HepG2 (cell line): ENCODE results near the gene PIWIL4. TPM values are rescaled to one million over a fixed set of nuclear protein-coding genes. Genes with fewer than 3 reads are reported as not detected.

Experiments used
- ATAC-seq: fragments of 200-7000 bp; cut with Tn5 transposase; 3 replicates; pipeline ENCODE4 v1.9.1; 2020; ENCODE audit warnings: mild to moderate bottlenecking, moderate library complexity
- BruUV-seq: library from RNA; stranded (reverse); fragments of 400-500 nt; replicated peaks from 2 replicates; lab custom pipeline; 2021; lab: Mats Ljungman, UMichigan
- CTCF ChIA-PET: fragments of 300-600 bp; formaldehyde crosslinking; extraction: SDS; loops from one replicate; lab custom pipeline; 2021; ENCODE audit warnings: low total read pairs, inconsistent platforms, low intra/inter-chr PET ratio; lab: Yijun Ruan, JAX
- POLR2A ChIA-PET: fragments of 350-600 bp; sonication (Branson Sonifier 250); formaldehyde crosslinking; loops from one replicate; lab custom pipeline; 2020; ENCODE audit warnings: antibody characterized with exemption, inconsistent platforms; lab: Yijun Ruan, JAX
- DNase-seq: peaks from one replicate; pipeline ENCODE4 v3.0.0-alpha.2; 2015; ENCODE audit warnings: low spot score
- FAIRE-seq: peaks from 3 replicates; lab custom pipeline; 2011; peaks lifted over from hg19 to GRCh38; lab: Jason Lieb, UNC
- H2AFZ ChIP-seq: one replicate; pipeline ENCODE4 v1.6.1; 2011; ENCODE audit warnings: low read length, inconsistent platforms
- H3K27ac ChIP-seq: fragments of 300-600 bp; 3 replicates; pipeline ENCODE4 v1.8.0; 2011; ENCODE audit warnings: mixed run types, mild to moderate bottlenecking, mixed read lengths, low read length, inconsistent platforms; ENCODE audit not compliant: insufficient read depth; ENCODE audit errors: extremely low read length
- H3K27me3 ChIP-seq, 2 experiments: fragments of 200-600 bp in 1 of 2; 2 replicates in 1 of 2; 3 replicates in 1 of 2; pipeline versions ENCODE4 v1.6.0 to v1.8.0; 2011; ENCODE audit warnings: low read length in 2 of 2, mild to moderate bottlenecking in 2 of 2, moderate library complexity in 2 of 2, inconsistent platforms in 1 of 2; ENCODE audit not compliant: insufficient read depth in 2 of 2, control insufficient read depth in 1 of 2
- H3K36me3 ChIP-seq, 2 experiments: fragments of 200-600 bp in 1 of 2; replicated peaks in 1 of 2; 2 replicates in 1 of 2; 3 replicates in 1 of 2; pipeline versions ENCODE4 v1.5.1 to v1.8.0; 2011; ENCODE audit warnings: low read length in 2 of 2, inconsistent platforms in 1 of 2; ENCODE audit not compliant: insufficient read depth in 2 of 2, control insufficient read depth in 1 of 2
- H3K4me1 ChIP-seq: 2 replicates; pipeline ENCODE4 v1.5.1; 2012; ENCODE audit warnings: low read length, inconsistent platforms; ENCODE audit not compliant: insufficient read depth
- H3K4me2 ChIP-seq: 2 replicates; pipeline ENCODE4 v1.6.0; 2011; ENCODE audit warnings: low read depth, low read length, inconsistent platforms
- H3K4me3 ChIP-seq, 3 experiments: fragments of 200-600 bp in 1 of 3; sonication (generic), shearing (Covaris generic) in 1 of 3; replicated peaks in 1 of 3; 2 replicates each; pipeline ENCODE4 v1.5.1; 2011 to 2016; ENCODE audit warnings: low read length in 3 of 3, inconsistent platforms in 2 of 3, low read depth in 2 of 3, mild to moderate bottlenecking in 2 of 3, control low read depth in 1 of 3, mixed read lengths in 1 of 3; ENCODE audit not compliant: insufficient read depth in 1 of 3
- H3K79me2 ChIP-seq: one replicate; pipeline ENCODE4 v1.6.1; 2011; ENCODE audit warnings: low read length, inconsistent platforms; ENCODE audit not compliant: insufficient read depth
- H3K9ac ChIP-seq: 2 replicates; pipeline ENCODE4 v1.6.0; 2011; ENCODE audit warnings: mild to moderate bottlenecking, low read depth, low read length, inconsistent platforms; ENCODE audit not compliant: insufficient read depth
- H3K9me3 ChIP-seq: 2 replicates; pipeline ENCODE4 v1.5.1; 2012; ENCODE audit warnings: mild to moderate bottlenecking, low read length
- H4K20me1 ChIP-seq: 2 replicates; pipeline ENCODE4 v1.6.0; 2011; ENCODE audit warnings: inconsistent platforms, mild to moderate bottlenecking, low read length, moderate library complexity; ENCODE audit not compliant: insufficient read depth
- CENPX ChIP-seq: sonication (generic); formaldehyde crosslinking; IDR thresholded peaks from 2 replicates; pipeline ENCODE4 v1.9.0; 2021; ENCODE audit warnings: mild to moderate bottlenecking, missing genetic modification reagents, moderate library complexity
- HHEX ChIP-seq: IDR thresholded peaks from 2 replicates; pipeline ENCODE4 v1.6.1; 2016; ENCODE audit warnings: control low read depth
- HOXA3 ChIP-seq: sonication (generic); formaldehyde crosslinking; IDR thresholded peaks from 2 replicates; pipeline ENCODE4 v1.5.0; 2020; ENCODE audit warnings: missing genetic modification reagents
- KDM4B ChIP-seq: sonication (generic); formaldehyde crosslinking; IDR thresholded peaks from 2 replicates; pipeline ENCODE4 v1.4.0; 2020; ENCODE audit warnings: missing genetic modification reagents
- MED8 ChIP-seq: sonication (generic); formaldehyde crosslinking; IDR thresholded peaks from 2 replicates; pipeline ENCODE4 v1.8.1; 2023; ENCODE audit warnings: mild to moderate bottlenecking, missing genetic modification reagents; ENCODE audit not compliant: insufficient replicate concordance
- MYNN ChIP-seq: sonication (generic); formaldehyde crosslinking; IDR thresholded peaks from 2 replicates; pipeline ENCODE4 v1.4.0; 2020; ENCODE audit warnings: mild to moderate bottlenecking, low read depth, missing genetic modification reagents
- NCOR1 ChIP-seq: fragments of 200-600 bp; sonication (generic); IDR thresholded peaks from 2 replicates; pipeline ENCODE4 v1.7.0; 2017; ENCODE audit warnings: antibody characterized with exemption, low read length, borderline replicate concordance
- RBFOX2 ChIP-seq: fragments of 200-400 bp; formaldehyde crosslinking; IDR thresholded peaks from 2 replicates; pipeline ENCODE4 v1.6.1; 2017; ENCODE audit warnings: low read depth, mild to moderate bottlenecking, low read length
- RFX3 ChIP-seq: IDR thresholded peaks from 2 replicates; pipeline ENCODE4 v1.6.1; 2016; ENCODE audit warnings: missing biosample characterization, missing genetic modification reagents
- SRF ChIP-seq: IDR thresholded peaks from 2 replicates; pipeline ENCODE4 v1.6.1; 2011; ENCODE audit warnings: mild to moderate bottlenecking, low read depth, low read length, moderate library complexity
- SRSF4 ChIP-seq: fragments of 200-400 bp; formaldehyde crosslinking; IDR thresholded peaks from one replicate; pipeline ENCODE4 v1.6.1; 2018; ENCODE audit warnings: mild to moderate bottlenecking, low read depth, low read length, moderate library complexity; ENCODE audit not compliant: poor library complexity, severe bottlenecking
- THYN1 ChIP-seq: sonication (generic); formaldehyde crosslinking; IDR thresholded peaks from 2 replicates; pipeline ENCODE4 v1.8.1; 2023; ENCODE audit warnings: low read depth, mild to moderate bottlenecking, moderate library complexity, missing genetic modification reagents, borderline replicate concordance
- ZNF160 ChIP-seq: sonication (generic); formaldehyde crosslinking; IDR thresholded peaks from 2 replicates; pipeline ENCODE4 v1.8.0; 2022; ENCODE audit warnings: mild to moderate bottlenecking, inconsistent platforms, missing genetic modification reagents
- WGBS: methylation state at CpG from one replicate; pipeline ENCODE4 v1.1.6; 2017; ENCODE audit warnings: low lambda C conversion rate; 5-methylcytosine and 5-hydroxymethylcytosine counted together
- in situ Hi-C: cut with HindIII; loops from 2 replicates; pipeline ENCODE4 v1.10.0; 2017; ENCODE audit warnings: low pct_unique_long_range_greater_than_20kb; ENCODE audit not compliant: extremely low pct_ligation_motif_present
- intact Hi-C: fragments of 100-400 bp; cut with micrococcal nuclease; formaldehyde crosslinking; loops from one replicate; pipeline ENCODE4 v1.10.0; 2022; ENCODE audit not compliant: unreplicated experiment
- polyA plus RNA-seq, 8 experiments: library from polyadenylated mRNA; depleted of rRNA in 3 of 8; stranded (reverse) in 7 of 8; unstranded in 1 of 8; fragments of >200 nt; fragmentation: Illumina TruSeq in 4 of 8; extraction: Trizol in 4 of 8; gene quantifications; 2 replicates each; pipeline versions ENCODE4 v1.2.1 to v1.2.3, GENCODE V29; 2011 to 2016; ENCODE audit warnings: low read depth in 4 of 8, missing spikeins in 1 of 8, mixed read lengths in 1 of 8; ENCODE audit not compliant: insufficient read depth in 1 of 8
- total RNA-seq, 5 experiments: library from RNA; depleted of rRNA; stranded (reverse); fragments of >200 nt; fragmentation: Illumina TruSeq; extraction: Trizol; gene quantifications; 2 replicates each; pipeline ENCODE4 v1.2.3, GENCODE V29; 2016; ENCODE audit warnings: low read depth in 1 of 5
- TF ChIP-seq, protein P1 (sequence below): sonication (generic); formaldehyde crosslinking; IDR thresholded peaks from 2 replicates; pipeline ENCODE4 v1.8.1; 2023; ENCODE audit warnings: missing genetic modification reagents, inconsistent platforms, borderline replicate concordance
- TF ChIP-seq, protein P2 (sequence below): sonication (generic); formaldehyde crosslinking; IDR thresholded peaks from 2 replicates; pipeline ENCODE4 v1.4.0; 2020; ENCODE audit warnings: missing genetic modification reagents

PIWIL4 gene
- total and polyA plus RNA-seq, 2 of the 13 experiments (the other 11 are each of a cell fraction or from before 2014, with no cell fraction given) = 0.08 TPM; not detected in 1

DNA sequence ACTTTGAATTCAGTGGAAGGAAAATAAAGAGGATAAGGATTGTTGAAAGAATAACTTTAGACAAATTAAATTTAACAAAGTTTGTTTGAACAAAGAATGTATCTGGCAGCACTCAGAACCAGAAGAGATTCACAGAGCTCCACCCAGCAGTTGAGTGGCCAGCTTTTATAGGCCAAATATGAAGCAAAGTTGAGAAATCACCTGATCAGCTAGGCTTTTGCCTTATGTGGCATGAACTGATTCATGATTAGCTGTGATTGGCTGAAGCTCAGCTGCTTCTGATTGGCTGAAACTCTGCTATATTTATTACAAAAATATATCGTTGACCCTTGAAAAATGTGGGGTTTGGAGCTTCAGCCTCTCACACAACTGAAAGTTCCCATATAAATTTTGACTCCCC is 62.6 kb downstream of the PIWIL4 start:
- Histone ChIP-seq H3K27ac (no peak overlapping the region), H3K36me3 (no peaks in the 10 kb centered on the region), H3K4me1 (no peaks in the 10 kb centered on the region), H4K20me1 (no peaks in the 10 kb centered on the region), H3K4me3 (no peak overlapping the region), H3K4me2 (no peak overlapping the region), H3K9ac (no peak overlapping the region), H3K9me3 (peaks cover 15% of the 10 kb centered on the region), H3K79me2 (no peaks in the 10 kb centered on the region), H3K27me3 (no peaks in the 10 kb centered on the region), H2AFZ (no peak overlapping the region)
- in situ Hi-C loops (loop anchor here (25.0 kb wide), 1 partner anchor 1133 kb away; no protein-coding TSS in a partner anchor), intact Hi-C loops (loop anchor here (10.0 kb wide), 2 partner anchors 115 to 1135 kb away; no protein-coding TSS in a partner anchor)
- WGBS = 4% methylated on average over 1 of the region's 1 CpG
- TF ChIP-seq SRF = peak; percentile 10; the same call in 1 of the 2 replicates
- TF ChIP-seq, protein P1, sequence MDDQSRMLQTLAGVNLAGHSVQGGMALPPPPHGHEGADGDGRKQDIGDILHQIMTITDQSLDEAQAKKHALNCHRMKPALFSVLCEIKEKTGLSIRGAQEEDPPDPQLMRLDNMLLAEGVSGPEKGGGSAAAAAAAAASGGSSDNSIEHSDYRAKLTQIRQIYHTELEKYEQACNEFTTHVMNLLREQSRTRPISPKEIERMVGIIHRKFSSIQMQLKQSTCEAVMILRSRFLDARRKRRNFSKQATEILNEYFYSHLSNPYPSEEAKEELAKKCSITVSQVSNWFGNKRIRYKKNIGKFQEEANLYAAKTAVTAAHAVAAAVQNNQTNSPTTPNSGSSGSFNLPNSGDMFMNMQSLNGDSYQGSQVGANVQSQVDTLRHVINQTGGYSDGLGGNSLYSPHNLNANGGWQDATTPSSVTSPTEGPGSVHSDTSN (CRISPR knock-in tag) = no peak
- TF ChIP-seq THYN1 (CRISPR knock-in tag) = no peak
- no peak for ATAC-seq
- BruUV-seq = no TSS peak
- no peak for DNase-seq
- ChIA-PET CTCF (no interaction called here), POLR2A (no interaction called here)
- no peak for FAIRE-seq

DNA sequence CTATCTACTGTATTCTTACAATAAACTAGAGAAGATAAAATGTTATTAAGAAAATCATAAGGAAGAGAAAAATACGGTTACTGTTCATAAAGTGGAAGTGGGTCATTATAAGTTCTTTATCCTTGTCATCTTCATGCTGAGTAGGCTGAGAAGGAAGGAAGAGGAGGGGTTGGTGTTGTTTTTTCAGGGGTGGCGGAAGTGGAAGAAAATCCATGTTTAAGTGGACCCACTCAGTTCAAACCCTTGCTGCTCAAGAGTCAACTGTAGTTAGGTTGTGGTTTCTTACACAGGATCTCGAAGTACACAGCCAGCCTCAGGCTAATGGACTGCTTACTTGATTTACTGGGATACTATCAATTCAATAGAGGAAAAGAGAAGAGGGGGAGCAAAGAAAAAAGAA is 63.1 kb downstream of the PIWIL4 start:
- DNase-seq (no peak), FAIRE-seq (no peak), ATAC-seq (no peak)
- BruUV-seq = no TSS peak
- intact Hi-C loops (no loop called here), in situ Hi-C loops (loop anchor here (25.0 kb wide), 1 partner anchor 1132 kb away; no protein-coding TSS in a partner anchor)
- WGBS = 13% methylated on average over 3 of the region's 3 CpGs
- Histone ChIP-seq H3K4me3 (no peak overlapping the region), H4K20me1 (no peaks in the 10 kb centered on the region), H2AFZ (no peak overlapping the region), H3K27ac (no peak overlapping the region), H3K36me3 (no peaks in the 10 kb centered on the region), H3K79me2 (no peaks in the 10 kb centered on the region), H3K9ac (no peak overlapping the region), H3K9me3 (peaks cover 15% of the 10 kb centered on the region), H3K4me1 (no peaks in the 10 kb centered on the region), H3K4me2 (no peak overlapping the region), H3K27me3 (no peaks in the 10 kb centered on the region)
- ChIA-PET POLR2A (no interaction called here), CTCF (no interaction called here)
- TF ChIP-seq MED8 (no peak), SRSF4 (no peak), HHEX (CRISPR knock-in tag) (no peak), RFX3 (CRISPR knock-in tag) (no peak), RBFOX2 (no peak), CENPX (CRISPR knock-in tag) (no peak), MYNN (no peak), NCOR1 (no peak), HOXA3 (no peak), ZNF160 (no peak), KDM4B (CRISPR knock-in tag) (no peak)
- TF ChIP-seq, protein P2, sequence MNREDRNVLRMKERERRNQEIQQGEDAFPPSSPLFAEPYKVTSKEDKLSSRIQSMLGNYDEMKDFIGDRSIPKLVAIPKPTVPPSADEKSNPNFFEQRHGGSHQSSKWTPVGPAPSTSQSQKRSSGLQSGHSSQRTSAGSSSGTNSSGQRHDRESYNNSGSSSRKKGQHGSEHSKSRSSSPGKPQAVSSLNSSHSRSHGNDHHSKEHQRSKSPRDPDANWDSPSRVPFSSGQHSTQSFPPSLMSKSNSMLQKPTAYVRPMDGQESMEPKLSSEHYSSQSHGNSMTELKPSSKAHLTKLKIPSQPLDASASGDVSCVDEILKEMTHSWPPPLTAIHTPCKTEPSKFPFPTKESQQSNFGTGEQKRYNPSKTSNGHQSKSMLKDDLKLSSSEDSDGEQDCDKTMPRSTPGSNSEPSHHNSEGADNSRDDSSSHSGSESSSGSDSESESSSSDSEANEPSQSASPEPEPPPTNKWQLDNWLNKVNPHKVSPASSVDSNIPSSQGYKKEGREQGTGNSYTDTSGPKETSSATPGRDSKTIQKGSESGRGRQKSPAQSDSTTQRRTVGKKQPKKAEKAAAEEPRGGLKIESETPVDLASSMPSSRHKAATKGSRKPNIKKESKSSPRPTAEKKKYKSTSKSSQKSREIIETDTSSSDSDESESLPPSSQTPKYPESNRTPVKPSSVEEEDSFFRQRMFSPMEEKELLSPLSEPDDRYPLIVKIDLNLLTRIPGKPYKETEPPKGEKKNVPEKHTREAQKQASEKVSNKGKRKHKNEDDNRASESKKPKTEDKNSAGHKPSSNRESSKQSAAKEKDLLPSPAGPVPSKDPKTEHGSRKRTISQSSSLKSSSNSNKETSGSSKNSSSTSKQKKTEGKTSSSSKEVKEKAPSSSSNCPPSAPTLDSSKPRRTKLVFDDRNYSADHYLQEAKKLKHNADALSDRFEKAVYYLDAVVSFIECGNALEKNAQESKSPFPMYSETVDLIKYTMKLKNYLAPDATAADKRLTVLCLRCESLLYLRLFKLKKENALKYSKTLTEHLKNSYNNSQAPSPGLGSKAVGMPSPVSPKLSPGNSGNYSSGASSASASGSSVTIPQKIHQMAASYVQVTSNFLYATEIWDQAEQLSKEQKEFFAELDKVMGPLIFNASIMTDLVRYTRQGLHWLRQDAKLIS = no peak
